GM19463 (cell line): ENCODE results near the gene PTDSS2.
"Not testable (repeated sequence)": the region's sequence is repeated elsewhere in the genome, so short reads cannot be mapped to it uniquely, and the experiment has no call there.

Experiments
- ATAC-seq: cut with Tn5 transposase; IDR thresholded peaks from one replicate; pipeline ENCODE4 v1.9.1; 2021; ENCODE audit warnings: mild to moderate bottlenecking, moderate library complexity; ENCODE audit not compliant: unreplicated experiment

Gene PTDSS2

DNA sequence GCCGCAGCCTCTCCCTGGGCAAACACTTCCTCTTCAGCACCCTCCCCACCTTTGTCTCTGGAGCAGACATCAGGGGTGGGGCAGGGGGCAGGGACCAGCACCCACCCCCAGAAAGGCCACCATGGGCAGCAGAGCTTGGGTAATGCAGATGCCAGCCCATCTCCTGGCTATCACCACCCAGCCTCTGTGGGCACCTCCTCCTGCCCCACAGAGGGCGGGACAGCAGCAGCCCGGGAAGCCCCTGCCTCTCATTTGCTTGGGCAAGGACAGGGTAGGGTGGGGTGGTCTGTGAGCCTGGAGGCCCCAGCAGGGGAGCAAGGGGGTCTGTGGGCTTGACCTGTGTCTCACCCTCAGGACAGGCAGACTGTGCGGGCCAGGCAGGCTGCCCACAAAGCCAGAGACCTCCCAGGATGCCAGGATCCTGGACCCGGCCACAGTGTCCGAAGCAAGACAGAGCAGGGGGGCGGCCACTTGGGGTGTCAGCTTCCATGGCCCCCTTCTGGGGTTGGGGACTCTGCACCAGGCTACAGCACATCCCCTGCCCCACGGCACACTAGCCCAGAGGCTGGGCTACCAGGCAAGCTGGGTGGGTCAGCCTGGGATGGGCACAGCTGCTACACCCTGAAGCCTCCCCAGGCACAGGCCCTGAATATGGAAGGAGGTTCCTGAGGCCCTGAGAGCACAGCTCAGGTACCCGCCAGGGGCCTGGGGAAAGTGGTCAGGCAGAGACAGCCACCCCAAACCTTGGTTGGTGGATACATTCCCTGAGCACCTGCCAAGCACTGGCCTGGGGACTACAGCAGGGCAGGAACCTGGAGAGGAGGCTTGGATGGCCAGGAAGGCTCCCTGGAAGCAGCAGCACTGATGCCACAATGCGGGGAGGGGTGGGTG lies 52.5 kb downstream of the PTDSS2 start:
- no peak for ATAC-seq

DNA sequence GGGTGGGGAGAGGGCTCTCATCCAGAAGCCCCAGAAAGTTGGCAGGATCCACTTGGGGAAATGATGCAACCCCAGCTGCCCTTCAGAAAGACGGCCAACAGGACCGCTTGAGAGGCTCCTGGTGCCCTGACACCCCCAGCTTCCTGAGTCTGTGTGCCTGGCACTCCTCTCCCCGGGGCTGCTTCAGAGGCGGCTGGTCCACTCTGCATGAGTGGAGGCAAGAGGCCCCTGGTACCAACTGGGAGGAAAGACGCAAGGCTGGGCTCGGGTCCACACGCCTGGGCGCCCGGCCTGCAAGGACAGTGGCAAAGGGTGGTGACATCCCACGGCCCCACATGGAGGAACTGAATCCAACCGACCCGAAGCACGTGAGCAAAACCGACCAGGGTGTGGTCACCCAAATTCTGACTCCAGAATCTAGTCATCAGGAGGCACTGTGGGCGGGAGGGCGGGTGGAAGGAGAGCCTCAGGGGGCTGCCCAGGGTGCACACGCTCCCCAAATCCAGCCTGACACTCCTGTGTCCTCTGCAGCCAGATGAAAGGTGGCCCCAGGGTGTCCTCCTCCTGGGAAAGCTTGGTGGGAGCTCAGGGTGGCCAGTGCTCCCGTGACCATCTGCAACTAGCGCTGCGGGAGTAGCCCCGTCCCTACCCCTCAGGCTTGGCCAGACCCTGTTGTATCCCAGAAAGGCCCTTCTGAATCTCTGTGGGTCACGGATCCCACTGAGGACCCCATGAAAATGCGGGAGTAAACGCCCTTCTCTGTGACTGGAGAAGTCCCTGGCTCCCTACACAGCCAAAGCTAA lies 53.3 kb downstream of the PTDSS2 start:
- ATAC-seq: no peak

DNA sequence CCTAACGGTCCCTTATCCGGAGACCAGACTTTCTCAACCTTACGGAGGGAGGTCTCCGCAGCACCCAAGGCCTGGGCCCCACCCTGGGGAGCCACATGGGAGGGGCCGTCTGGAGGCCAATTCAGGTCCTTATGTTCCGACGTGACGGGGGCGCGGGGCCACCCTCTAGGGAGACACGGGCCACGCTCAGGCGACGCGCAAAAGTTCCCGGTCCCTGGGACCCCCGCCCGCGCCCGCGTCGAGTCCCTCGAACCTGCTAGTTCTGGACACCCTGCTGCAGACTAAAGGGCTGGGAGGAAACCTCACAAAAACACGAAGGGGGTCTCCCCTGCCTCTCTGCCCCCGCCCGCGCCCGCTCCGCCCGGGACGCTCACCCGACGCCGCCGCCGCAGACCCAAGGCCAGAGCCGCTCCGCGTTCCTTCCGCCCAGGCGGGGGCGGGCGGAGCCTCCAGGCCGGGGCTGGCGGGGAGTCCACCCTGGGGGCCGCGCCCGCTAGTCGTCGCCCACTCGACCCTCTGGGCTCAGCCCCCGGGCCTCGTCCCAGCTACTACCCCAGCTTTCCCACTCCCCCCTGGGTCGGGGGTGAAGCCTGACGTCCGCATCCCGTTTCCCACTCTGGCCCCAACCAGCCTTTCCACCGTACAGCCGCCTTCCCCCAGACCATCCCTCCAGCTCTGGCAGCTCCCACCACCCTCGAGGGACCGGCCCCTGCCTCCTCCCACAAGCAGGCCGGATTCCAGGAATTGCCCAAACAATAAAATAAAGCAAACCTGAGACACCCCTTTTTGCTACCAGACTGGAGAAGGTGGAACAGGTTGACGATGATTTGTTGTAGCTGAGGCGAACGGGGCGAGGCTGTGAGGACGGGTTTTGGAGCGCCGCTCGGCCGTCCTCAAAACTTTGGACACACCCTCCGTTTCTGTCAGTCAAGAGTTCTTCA lies 54.2 kb downstream of the PTDSS2 start:
- no peak for ATAC-seq

DNA sequence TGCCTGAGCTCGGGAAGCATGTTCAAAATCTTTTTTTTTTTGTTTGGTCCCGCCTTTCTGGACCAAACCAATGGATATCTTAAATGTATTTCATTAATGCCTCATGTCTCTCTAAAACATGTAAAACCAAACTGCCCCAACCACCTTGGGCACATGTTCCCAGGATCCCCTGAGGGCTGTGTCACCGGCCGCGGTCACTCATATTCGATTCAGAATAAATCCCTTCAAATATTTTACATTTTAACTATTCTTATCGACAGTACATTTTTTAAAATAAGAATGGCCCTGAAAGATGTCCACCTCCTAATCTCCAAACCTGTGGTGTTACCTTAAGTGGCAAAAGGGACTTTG lies 54.9 kb downstream of the PTDSS2 start:
- ATAC-seq: no peak

DNA sequence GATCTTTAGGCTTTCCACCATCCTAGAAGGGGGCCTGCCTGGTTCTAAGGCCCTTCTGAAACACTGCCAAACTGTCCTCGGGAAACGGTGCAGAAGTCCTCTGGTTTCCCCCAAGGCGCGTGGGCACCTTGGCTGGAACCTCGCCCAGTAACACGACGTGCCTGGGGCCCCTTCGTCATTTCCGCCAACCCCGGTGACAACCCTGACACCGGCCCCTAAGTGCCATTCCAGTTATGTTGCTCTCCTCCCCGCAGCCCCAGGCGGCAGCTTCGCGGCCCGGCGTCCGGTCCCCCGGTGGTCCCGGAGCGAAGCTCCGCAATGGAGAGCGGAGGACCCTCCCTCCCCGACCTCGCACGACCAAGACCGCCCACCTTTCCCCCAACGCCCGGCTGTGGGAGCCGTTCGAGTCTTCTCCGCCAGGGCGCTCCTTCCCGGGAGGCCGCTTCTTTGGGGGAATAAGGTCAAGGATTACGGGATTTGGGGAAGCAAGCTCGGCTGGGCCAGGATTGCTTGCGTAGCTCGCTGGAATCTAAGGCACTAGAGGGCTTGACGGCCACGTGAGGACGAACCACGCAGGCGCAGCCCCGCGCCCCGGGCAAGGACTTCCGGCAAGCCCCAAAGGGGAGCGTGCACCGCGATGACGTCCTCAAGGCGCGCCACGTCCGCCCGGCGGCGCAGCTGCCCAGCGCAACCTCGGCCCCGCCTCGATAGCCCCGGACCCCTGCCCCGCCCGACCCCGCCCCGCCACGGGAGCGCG lies 56.3 kb downstream of the PTDSS2 start:
- peak; percentile 66 for ATAC-seq

DNA sequence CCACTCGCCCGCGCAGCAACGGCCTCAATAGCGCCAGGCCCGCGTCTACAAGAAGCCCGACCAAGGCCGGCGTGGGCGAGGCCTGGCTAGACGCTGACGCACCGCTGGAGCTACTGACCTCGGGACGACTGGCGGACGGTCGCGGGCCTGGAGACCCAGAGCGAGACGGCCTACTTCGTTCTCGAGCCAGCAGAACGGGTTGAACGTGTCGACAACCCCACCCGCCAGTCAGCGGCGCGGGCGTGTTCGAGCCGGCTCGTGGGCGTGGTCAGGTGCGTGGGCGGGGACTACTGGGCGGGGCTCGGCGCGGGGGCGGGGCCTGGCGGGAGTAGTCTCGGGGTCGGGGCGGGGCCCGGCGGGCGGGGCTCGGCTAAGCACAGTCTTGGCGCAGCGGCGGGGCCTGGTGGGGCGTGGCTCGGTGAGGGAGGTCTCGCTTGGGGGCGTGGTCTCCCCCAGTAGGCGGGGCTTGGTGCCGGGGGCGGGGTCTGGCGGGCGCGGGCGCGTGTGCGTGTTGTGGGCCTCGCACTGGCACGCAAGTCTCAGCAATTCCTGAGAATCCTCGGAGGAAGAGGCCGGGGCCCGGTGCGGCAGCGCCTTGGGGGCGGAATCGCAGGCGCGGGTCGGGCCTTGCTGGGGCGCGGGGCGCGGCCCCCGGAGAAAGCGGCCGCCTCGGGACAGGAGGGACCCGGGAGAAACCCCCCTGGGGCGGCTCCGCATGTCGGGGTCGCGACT lies 57.1 kb downstream of the PTDSS2 start, which contains the start of gene RNH1:
RNH1 (minus strand) TSS at position 248 of the 732 bp plus-strand sequence. CDS start 5,080 bp downstream, outside the sequence.
- peak; percentile 37 for ATAC-seq

DNA sequence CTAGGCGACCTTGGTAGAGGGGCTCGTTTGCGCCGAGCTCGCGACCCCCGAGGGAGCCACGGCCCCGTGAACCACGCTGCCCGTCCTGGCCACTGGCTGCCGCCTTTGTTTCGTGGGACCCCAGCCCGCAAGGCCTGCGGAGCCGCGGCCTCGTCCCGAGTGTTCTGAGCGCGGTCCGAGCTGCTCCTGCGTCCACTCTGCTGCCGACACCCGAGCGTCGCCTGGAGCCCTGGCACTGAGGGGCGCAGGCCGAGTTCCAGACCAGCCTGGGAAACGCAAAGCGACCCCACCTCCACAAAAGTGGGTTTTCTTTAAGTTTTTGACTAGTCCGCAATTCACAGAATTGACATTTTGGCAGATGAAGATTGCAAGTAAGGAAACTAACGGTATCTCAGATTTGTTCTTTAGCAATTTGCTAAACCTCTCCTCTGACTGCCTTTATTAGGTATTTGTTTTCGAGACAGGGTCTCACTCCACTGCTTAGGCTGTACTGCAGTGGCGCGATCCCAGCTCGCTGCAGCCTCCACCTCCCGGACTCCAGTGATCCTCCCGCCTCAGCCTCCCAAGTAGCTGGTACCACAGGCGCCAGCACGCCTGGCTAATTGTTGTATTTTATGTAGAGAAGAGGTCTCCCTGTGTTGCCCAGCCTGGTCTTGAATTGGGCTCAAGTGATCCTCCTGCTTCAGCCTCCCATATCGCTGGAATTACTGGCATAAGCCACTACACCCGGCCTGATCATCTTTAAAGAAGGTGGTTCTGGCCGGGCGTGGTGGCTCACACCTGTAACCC lies 57.8 kb downstream of the PTDSS2 start:
- ATAC-seq: no peak

DNA sequence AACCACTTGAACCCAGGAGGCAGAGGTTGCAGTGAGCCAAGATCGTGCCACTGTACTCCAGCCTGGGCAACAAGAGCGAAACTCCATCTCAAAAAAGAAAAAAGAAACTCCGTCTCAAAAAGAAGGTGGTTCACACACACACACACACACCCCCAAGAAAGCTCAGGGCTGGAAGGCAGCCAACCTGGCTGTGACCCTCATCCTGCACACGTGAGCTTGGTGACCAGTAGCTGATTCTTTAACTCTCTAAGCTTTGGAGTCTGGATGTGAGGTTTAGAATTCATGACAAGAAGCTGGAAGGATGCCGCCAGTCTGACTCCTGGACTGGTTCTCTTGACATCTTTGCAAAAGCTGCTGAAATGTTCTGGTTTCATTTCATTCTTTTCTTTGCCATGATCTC lies 58.9 kb downstream of the PTDSS2 start:
- ATAC-seq: no peak

DNA sequence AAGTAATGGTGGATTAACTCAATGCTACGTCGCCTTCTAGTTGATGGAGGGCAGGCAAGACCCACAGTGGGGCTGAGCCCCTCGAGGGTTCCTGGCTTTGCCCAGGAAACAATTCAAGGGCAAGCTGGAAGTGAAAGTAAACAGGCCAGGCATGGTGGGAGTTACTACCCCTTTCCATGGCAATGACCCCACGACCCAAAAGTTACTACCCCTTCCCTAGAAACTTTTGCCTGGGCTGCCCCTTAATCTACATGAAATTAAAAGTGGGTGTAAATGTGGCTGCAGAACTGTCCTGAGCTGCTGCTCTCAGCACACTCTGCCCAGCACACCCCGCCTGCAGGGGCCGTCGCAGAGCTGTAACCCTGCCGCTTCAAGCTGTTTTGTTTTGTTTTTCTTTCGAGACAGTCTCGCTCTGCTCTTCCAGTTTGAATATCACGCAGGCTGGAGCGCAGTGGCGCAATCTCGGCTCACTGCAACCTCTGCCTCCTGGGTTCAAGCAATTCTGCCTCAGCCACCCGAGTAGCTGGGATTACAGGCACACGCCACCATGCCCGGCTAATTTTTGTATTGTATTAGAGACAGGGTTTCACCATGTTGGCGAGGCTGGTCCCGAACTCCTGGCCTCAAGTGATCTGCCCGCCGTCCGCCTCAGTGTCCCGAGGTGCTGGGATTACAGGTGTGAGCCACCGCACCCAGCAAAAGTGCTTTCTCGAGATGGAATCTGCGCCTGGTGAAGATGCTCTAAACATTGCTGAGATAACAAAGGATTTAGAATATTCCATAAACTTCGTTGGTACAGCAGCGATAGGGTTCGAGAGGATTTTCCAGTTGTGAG lies 62.9 kb downstream of the PTDSS2 start:
- ATAC-seq: no peak

DNA sequence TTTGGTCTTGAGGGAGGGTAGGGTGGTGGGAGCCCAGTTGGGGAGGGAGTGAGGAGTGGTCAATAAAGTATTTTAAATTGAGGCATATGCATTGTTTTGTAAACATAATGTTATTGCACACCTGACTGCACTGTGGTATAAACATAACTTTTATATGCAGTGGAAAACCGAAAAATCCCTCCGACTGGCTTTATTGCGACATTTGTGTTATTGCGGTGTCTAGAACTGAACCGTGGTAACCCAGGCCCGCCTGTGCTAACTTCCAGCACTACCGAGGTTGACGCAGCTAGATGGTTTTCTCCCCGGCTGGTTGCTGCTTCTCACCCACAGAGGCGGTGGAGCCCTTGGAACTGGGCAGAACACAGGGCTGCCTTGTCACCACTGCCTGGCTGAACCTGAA lies 64.5 kb downstream of the PTDSS2 start:
- ATAC-seq: no peak

DNA sequence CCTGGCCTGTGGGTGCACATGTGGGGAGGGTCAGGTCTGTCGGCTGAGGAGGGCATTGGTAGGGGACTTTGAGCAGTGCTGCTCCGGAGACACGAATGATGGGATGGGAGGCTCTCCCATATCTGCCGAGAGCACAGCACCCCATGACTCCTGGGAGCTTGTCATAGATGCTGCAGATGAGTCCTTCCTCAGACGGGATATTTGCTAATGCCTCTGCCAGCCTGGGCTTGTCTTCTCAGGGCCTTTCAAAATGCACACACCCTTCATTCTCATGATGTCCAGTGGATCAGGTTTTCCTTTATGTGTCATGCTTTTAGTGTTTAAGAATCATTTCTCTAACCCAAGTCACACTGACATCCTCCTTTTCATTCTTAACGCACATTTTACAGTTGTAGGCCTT lies 65.1 kb downstream of the PTDSS2 start:
- no peak for ATAC-seq

DNA sequence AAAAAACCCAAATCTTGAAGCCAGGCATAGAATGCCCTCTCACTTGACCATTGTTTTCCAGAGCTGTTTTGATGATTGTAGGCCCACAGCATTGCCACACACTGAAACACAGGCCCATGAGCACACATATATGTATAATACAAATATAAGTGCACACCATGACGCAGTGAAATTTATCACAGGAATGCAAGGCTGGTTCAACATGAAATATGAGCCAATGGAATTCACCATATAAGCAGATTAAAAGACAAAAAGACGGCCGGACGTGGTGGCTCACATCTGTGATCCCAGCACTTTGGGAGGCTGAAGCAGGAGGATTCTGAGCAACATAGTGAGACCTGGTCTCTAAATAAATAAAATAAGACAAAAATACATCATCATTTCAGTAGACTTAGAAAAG lies 66.3 kb downstream of the PTDSS2 start:
- ATAC-seq: no peak

DNA sequence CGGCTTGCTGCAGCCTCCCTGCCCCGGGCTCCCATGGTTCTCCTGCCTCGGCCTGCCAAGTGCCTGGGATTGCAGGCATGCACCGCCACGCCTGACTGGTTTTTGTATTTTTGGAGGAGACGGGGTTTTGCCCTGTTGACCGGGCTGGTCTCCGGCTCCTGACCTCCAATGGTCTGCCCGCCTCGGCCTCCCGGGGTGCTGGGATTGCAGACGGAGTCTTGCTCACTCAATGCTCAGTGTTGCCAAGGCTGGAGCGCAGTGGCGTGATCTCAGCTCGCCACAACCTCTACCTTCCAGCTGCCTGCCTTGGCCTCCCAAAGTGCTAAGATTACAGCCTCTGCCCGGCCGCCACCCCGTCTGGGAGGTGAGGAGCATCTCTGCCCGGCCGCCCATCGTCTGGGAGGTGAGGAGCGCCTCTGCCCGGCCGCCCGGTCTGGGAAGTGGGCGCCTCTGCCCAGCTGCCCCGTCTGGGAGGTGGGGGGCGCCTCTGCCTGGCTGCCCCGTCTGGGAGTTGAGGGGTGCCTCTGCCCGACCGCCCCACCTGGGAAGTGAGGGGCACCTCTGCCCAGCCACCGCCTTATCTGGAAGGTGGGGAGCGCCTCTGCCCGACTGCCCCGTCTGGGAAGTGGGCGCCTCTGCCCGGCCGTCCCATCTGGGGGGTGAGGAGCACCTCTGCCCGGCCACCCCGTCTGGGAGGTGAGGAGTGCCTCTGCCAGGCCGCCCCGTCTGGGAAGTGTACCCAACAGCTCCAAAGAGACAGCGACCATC lies 67.0 kb downstream of the PTDSS2 start:
- not testable (repeated sequence) for ATAC-seq

DNA sequence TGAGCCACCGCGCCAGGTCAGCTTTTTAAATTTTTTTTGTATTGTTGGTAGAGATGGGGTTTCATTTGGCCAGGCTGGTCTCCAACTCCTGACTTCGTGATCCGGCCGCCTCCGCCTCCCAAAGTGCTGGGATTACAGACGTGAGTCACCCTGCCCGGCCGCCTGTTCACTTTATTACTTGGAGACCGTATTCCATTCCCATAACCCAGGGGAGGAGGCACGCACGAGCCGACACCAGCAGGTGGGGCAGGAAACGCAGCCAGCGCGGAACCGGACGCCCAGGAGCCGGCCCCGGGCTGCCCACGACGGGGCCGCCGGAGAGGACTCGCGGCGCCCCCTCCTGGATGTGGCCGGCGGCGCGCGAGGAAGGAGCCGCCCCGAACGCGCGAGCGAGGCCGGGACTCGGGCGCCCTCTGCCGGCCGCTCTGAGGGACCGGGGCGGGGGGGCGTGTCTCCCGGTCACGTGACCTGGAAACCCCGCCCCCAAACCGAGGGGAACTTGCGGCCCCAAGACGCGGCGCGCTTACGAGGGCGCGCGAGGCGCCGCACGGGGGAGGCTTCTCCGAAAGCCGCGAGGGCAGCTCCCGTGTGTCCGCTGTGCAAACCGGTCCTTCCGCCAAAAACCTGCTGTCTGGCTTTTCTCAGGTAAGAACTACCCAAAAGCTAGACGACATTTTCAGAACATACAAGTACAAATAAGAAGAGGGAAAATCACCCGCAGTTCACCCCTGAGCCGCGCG lies 68.6 kb downstream of the PTDSS2 start:
- ATAC-seq: peak; percentile 81

DNA sequence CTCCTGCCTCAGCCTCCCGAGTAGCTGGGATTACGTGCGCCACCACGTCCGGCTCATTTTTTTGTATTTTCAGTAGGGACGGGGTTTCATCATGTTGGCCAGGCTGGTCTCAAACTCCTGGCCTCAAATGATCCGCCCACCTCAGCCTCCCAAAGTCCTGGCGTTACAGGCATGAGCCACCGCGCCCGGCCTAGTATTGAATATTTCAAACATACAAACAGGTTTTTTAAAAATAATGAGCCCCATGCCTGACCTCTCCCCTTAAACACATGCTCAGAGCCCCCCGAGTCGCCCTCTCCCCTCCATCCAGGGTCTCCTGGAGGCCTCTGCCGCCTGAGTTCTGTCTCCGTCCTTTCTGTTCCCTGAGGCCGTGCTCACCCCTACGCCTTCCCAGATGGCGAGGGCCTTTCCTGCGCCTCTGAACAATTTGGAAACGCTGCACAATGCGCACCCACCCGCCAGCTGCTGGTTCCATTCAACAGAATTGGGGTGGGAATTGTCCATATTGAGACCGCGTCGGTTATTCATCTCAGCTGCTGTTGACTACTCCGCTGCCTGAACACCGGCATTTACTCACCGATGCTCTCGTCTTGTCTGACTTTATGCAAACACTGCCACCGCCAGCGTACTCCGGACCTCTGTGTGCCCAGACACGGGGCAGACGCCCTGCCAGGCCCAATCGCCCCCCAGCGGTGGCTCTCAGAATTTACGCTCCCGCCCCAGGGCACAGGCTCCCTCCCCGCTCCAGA lies 70.5 kb downstream of the PTDSS2 start:
- no peak for ATAC-seq
